ENCODE data around the gene CCDC97. TPM values are rescaled to one million over a fixed set of nuclear protein-coding genes. Genes with fewer than 3 reads are reported as not detected.
A peak's percentile ranks its signal among the peaks of the same experiment; 100 is the strongest.

Gene CCDC97
- total RNA-seq, 1 donor from 2014 or later = 14.6 TPM

DNA sequence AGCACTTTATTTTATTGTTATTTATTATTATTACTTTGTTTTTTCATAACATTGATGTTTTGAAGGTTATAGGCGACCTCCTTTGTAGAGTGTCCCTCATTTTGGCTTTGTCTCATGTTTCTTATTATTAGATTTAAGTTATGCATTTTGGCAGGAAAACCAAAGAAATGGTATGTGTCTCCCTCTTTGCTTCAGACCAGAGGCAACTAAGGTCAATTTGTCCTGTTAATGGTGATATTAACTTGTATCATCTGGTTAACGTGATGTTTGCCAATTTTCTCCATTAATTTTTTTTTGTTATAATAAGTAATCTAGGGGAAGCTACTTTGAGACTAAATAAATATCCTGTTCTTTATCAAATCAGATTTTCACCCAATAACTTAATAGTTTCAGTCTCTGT, 62.5 kb downstream of the CCDC97 start:
- no peak for DNase-seq (ENCODE audit: missing footprints)
- intact Hi-C loops (cut with DNase I) = no loop called here
- no peak for ATAC-seq

GRCh38 chr19:41373993-41374392, 64.0 kb downstream of the CCDC97 start:
- DNase-seq (ENCODE audit: missing footprints) (peak; percentile 92), ATAC-seq (peak; percentile 86)
- intact Hi-C loops (cut with DNase I) = no loop called here

Other genes with a start within 250 kb of the CCDC97 start
- not detected for gene CYP2A13, start 221.7 kb upstream of the CCDC97 start, total RNA-seq
- not detected for gene CYP2F1, start 195.7 kb upstream of the CCDC97 start, total RNA-seq
- 0.73 TPM for gene CYP2S1, start 117.0 kb upstream of the CCDC97 start, total RNA-seq
- gene AXL, start 90.9 kb upstream of the CCDC97 start, total RNA-seq = 19.8 TPM
- 110 TPM for gene HNRNPUL1, start 45.8 kb upstream of the CCDC97 start, total RNA-seq
- gene TGFB1, start 43.8 kb downstream of the CCDC97 start, total RNA-seq = 15.0 TPM
- gene B9D2, start 54.0 kb downstream of the CCDC97 start, total RNA-seq = 3.2 TPM
- gene TMEM91, start 66.4 kb downstream of the CCDC97 start, total RNA-seq = 3.8 TPM
- 17.1 TPM for gene EXOSC5, start 87.2 kb downstream of the CCDC97 start, total RNA-seq
- gene BCKDHA, start 87.6 kb downstream of the CCDC97 start, total RNA-seq = 44.9 TPM
- gene B3GNT8, start 117.2 kb downstream of the CCDC97 start, total RNA-seq = 8.3 TPM
- gene DMAC2, start 129.7 kb downstream of the CCDC97 start, total RNA-seq = 108 TPM
- gene ERICH4, start 133.0 kb downstream of the CCDC97 start, total RNA-seq = not detected